Fibroblast of skin of abdomen (primary cell): Measurements from ENCODE around the gene NFATC1.
A peak's percentile ranks its signal among the peaks of the same experiment; 100 is the strongest.

Experiments
- DNase-seq: peaks from one replicate; pipeline ENCODE4 v3.0.0-alpha.2; 2013

Gene NFATC1

GRCh38 chr18:79560042-79560860 lies 164.5 kb downstream of the NFATC1 start:
- no peak for DNase-seq

DNA sequence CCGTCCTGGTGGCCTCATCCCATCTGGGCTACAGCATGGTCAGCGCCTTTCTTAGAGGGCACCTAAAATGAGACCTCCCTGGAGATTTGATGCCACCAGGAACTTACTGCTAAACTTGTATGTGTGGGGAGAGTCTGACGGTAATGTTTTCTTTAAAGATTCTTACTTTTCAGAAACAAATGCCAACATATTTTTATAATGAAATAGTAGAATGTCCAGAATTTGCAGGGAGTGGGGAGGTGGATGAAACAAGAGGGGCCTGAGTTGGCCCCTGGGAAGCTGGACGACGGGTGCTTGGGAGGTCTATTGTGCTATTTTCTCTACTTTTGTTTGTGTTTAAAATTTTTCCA lies 165.1 kb downstream of the NFATC1 start:
- no peak for DNase-seq

DNA sequence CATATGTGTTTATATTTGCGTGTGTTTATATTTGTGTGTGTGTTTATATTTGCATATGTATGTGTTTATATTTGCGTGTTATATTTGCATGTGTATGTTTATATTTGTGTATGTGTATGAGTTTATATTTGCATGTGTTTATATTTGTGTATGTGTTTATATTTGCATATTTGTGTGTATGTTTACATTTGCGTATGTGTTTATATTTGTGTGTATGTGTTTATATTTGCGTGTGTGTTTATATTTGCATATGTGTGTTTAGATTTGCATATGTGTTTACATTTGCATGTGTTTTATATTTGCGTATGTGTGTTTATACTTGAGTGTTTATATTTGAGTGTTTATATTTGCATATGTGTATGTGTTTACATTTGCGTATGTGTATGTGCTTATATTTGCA lies 168.2 kb downstream of the NFATC1 start:
- DNase-seq: no peak

- DNase-seq: no peak
Observed at GRCh38 chr18:79564441-79564840, 168.7 kb downstream of the NFATC1 start.

DNA sequence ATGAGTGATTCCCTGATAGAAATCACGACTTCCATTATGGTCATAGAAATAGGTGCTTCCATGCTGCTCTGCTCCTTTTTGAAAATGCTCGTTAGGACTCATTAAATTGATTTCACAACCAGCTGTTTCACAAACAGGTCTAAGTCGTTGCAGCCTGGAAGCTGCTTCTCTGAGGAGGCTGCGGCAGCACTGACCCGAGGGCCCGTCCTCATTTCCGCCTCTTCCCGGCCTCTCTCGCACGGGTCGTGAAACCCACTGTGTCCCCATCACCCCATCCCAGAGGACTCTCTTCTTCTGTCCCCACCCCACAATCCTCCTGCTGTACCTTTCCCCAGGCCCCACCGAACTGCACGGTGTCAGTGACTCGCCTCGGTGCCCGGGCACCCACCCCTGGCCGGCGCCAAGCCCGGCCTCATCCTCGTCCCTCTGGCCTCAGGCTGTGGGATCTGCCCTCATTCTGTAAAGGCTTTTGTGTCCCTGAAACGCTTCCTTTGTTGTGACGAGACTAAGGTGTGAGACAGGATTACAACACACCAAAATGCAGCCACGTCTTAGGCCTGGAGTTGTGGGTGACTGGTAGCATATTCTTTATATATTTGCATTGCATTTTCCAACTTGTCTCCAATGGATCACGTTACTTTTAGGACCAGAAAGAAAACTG lies 171.2 kb downstream of the NFATC1 start:
- peak; percentile 6 for DNase-seq

GRCh38 chr18:79567481-79568147 lies 171.9 kb downstream of the NFATC1 start:
- DNase-seq: peak; percentile 97

- DNase-seq: no peak
Observed at GRCh38 chr18:79568543-79569205, 172.9 kb downstream of the NFATC1 start.

GRCh38 chr18:79569720-79570119 lies 174.0 kb downstream of the NFATC1 start:
- DNase-seq: no peak

DNA sequence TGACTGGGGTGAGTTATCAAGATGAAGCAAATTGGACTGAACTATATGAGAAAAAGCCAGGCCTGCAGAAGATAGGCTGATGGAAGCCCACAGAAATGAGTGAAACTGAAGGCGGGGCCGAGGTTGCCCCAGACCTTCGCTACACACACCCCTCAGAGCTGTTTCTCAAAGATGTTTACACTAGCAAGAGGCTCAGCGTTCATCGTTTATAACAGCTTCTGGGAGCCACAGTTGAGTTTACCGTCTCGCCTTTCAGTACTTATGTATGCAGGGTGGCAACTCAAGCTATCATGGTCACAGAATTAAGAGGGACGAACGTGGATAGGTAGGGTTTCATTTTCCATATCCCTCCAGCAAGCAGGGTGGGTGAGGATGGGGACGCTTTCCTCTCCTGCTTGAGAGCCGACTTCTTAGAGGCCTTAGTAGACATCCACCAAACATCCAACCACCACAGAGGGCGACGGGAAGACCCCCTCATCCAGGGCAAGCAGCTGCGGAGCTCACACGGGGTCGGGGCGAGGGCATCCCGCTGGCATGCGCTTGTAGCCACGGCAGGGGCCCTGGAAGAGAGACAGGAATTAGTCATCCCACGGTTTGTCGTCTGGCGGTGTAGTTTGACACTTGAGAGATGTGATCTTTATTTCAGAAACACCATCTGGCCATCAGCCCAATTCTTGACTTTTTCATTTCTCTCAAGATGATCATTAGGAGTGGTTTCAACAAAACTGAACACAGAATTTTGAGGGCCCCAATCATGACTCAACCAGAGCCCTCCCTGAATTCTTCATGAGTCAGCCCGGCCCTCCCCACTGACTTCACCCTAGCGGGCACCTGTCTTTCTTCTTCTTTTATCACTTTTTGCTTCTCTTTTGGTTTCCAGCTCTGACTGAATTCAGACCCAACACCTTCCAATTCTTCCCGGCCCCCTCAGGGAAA lies 174.8 kb downstream of the NFATC1 start:
- DNase-seq: peak; percentile 89

GRCh38 chr18:79571211-79572092 lies 175.7 kb downstream of the NFATC1 start:
- no peak for DNase-seq

- no peak for DNase-seq
Observed at GRCh38 chr18:79572093-79572780, 176.5 kb downstream of the NFATC1 start.

DNA sequence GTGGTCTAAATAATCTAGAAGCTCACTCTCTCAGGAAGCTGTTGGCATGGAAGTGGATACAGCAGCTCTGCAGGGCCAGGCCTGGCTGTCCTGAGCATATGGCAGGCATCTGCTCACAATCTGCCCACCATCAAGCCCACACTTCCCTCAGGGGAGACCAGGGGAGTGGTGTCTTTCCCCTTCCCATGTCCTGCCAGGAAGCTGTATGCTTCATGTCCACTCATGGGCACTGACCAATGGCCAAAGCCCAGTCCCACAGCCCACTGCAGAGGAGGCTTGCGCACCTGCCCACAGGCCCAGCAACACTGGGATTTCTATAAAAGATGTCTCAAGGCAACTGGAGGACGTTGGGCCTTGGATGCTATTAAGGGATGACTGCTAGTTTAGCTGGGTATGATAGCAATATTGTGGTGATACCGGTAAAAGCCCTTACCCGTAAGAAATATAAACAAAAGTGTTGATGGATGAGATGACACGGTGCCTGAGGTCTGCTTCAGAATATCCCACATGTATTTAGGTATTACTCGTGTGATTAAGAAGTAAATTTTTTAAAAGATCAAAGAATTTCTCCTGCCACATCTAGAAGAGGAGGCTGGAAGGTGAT lies 177.2 kb downstream of the NFATC1 start:
- no peak for DNase-seq

GRCh38 chr18:79573921-79574491 lies 178.3 kb downstream of the NFATC1 start:
- no peak for DNase-seq

- DNase-seq: no peak
Observed at GRCh38 chr18:79574938-79575525, 179.3 kb downstream of the NFATC1 start.

GRCh38 chr18:79575891-79576685 lies 180.4 kb downstream of the NFATC1 start:
- peak; percentile 80 for DNase-seq

DNA sequence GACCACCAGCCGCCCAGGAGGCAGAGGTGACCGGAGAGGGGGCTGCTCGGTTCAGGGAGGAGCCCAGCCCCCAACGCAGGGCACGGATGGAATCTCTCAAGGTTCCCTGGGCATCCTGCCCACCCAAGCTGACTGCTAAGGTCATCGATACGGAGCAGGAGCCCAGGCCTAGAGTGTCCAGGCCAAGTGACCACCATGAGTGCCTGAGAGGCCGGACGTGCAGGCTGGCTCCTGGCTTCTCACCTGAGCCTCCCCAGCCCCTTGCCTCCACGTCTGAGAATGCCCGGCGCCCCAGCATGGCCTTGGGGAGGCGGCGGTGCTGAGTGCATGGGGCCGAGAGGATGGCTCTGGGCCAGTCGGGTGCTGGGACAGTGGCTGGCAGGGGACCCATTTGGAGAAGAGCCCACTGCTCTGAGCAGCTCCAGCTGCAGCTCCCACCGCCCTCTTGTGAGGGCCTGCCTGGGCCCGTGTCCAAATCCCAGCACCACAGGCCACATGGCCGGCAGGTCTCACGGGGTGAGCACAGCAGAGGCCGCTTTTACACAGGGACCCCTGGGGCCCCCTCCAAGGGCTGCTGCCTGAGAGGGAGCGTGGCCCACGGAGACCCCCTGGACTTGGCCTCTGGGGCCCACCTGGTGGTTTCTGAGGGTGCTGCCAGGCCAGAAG lies 181.1 kb downstream of the NFATC1 start:
- peak; percentile 47 for DNase-seq
